ENCODE results near the gene ZXDA.
"Not testable (repeated sequence)": the region's sequence is repeated elsewhere in the genome, so short reads cannot be mapped to it uniquely, and the experiment has no call there.

Gene ZXDA, protein sequence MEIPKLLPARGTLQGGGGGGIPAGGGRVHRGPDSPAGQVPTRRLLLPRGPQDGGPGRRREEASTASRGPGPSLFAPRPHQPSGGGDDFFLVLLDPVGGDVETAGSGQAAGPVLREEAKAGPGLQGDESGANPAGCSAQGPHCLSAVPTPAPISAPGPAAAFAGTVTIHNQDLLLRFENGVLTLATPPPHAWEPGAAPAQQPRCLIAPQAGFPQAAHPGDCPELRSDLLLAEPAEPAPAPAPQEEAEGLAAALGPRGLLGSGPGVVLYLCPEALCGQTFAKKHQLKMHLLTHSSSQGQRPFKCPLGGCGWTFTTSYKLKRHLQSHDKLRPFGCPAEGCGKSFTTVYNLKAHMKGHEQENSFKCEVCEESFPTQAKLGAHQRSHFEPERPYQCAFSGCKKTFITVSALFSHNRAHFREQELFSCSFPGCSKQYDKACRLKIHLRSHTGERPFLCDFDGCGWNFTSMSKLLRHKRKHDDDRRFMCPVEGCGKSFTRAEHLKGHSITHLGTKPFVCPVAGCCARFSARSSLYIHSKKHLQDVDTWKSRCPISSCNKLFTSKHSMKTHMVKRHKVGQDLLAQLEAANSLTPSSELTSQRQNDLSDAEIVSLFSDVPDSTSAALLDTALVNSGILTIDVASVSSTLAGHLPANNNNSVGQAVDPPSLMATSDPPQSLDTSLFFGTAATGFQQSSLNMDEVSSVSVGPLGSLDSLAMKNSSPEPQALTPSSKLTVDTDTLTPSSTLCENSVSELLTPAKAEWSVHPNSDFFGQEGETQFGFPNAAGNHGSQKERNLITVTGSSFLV

GRCh38 chrX:57910287-57910912 is at the start of gene ZXDA:
TSS of gene ZXDA (minus strand) at chrX:57910458. CDS start at chrX:57910420, 38 bp downstream.
- DNase-seq: peak; percentile 0 to 15

GRCh38 chrX:57952320-57952678 is 42.0 kb upstream of the ZXDA start:
- DNase-seq: no peak
- TF ChIP-seq GATA1 (IDR thresholded peaks at IDR 0.05; ENCODE audit: low read depth, low read length): no peak
- no peak for TF ChIP-seq POLR2A (IDR thresholded peaks at IDR 0.05; ENCODE audit: low read length)

GRCh38 chrX:57951666-57952319 is 41.5 kb upstream of the ZXDA start:
- no peak for DNase-seq
- TF ChIP-seq POLR2A (IDR thresholded peaks at IDR 0.05; ENCODE audit: low read length) (no peak), GATA1 (IDR thresholded peaks at IDR 0.05; ENCODE audit: low read depth, low read length) (no peak)

- no peak for TF ChIP-seq POLR2A (IDR thresholded peaks at IDR 0.05; ENCODE audit: low read length)
- TF ChIP-seq GATA1 (IDR thresholded peaks at IDR 0.05; ENCODE audit: low read depth, low read length): no peak
Observed at GRCh38 chrX:57933321-57933720, 23.1 kb upstream of the ZXDA start.

DNA sequence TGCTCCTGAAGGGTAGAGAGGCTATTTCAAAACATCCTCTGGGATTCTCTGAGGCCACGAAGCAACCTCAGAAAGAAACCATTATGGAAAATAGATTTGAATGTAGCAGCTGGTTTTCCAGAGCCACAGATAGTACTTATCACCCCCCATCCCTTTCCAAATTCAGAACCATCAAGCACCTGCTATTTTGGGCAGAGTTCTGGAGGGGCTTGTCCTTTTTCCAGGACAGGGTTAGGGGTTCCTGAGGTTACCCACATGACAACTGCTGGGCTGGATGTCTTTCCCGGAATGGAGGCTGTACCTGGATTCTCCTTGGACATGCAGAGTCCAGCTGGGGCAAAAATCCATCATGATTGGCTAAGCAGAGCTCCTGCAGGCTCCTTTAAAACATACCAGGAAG is 22.0 kb upstream of the ZXDA start:
- TF ChIP-seq GATA1 (IDR thresholded peaks at IDR 0.05; ENCODE audit: low read depth, low read length) (no peak), POLR2A (IDR thresholded peaks at IDR 0.05; ENCODE audit: low read length) (no peak)
- DNase-seq: no peak

More at GRCh38 chrX:57933321-57933720, 23.1 kb upstream of the ZXDA start:
- no peak for DNase-seq

DNA sequence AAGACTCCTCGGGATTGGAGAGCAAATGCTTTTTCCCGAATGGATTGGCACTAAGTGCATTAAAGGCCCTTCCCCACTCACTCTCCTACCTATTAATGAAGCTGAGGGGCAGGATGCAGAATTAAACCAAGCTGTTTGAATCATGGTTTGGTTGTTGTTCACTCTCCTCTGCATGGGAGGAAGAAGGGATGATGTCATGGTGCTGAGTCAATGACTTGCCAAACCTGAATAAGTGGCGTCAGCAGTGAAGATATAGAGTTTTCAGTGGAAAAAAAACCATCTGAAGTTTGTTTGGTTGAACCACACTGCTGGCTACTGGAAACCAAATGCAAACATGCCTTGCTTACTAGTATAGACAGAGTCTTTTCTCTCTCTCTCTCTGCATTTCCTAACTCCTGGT is 19.8 kb upstream of the ZXDA start:
- TF ChIP-seq POLR2A (IDR thresholded peaks at IDR 0.05; ENCODE audit: low read length) (no peak), GATA1 (IDR thresholded peaks at IDR 0.05; ENCODE audit: low read depth, low read length) (no peak)
- DNase-seq: no peak

DNA sequence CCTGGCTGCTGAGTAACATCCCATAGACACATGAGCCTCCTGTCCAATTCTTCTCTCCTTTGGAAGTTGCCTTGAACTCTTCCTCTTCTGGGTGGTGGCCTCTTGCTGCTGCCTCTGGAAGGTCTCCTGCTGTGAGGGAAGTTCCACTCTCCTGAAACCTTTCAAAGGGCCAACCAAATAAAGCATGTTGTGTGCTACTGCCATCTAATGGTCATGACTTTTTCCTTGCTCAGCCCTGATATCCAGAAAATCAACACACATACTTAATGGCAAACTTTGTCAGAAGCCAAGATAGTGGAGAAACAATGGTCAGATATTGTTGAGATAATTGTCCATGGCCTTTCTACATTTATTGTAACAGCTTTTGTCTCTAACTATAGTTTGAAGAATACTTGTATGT is 19.1 kb upstream of the ZXDA start:
- peak; percentile 0 to 5 for DNase-seq
- TF ChIP-seq POLR2A (IDR thresholded peaks at IDR 0.05; ENCODE audit: low read length) (no peak), GATA1 (IDR thresholded peaks at IDR 0.05; ENCODE audit: low read depth, low read length) (no peak)

- TF ChIP-seq POLR2A (IDR thresholded peaks at IDR 0.05; ENCODE audit: low read length) (no peak), GATA1 (IDR thresholded peaks at IDR 0.05; ENCODE audit: low read depth, low read length) (no peak)
- DNase-seq: no peak
Observed at GRCh38 chrX:57925806-57926205, 15.5 kb upstream of the ZXDA start.

- peak; percentile 6 to 34 for DNase-seq
- TF ChIP-seq POLR2A (IDR thresholded peaks at IDR 0.05; ENCODE audit: low read length): no peak
- no peak for TF ChIP-seq GATA1 (IDR thresholded peaks at IDR 0.05; ENCODE audit: low read depth, low read length)
Observed at GRCh38 chrX:57918750-57919436, 8.6 kb upstream of the ZXDA start.

GRCh38 chrX:57915680-57916079 is 5.4 kb upstream of the ZXDA start:
- no peak for TF ChIP-seq POLR2A (IDR thresholded peaks at IDR 0.05; ENCODE audit: low read length)
- TF ChIP-seq GATA1 (IDR thresholded peaks at IDR 0.05; ENCODE audit: low read depth, low read length): no peak
- no peak for DNase-seq

- DNase-seq: peak; percentile 32 to 44
Observed at GRCh38 chrX:57909595-57910286, 517 bp downstream of the ZXDA start.

GRCh38 chrX:57908972-57909594 is 1.2 kb downstream of the ZXDA start:
- DNase-seq: not testable (repeated sequence)

DNA sequence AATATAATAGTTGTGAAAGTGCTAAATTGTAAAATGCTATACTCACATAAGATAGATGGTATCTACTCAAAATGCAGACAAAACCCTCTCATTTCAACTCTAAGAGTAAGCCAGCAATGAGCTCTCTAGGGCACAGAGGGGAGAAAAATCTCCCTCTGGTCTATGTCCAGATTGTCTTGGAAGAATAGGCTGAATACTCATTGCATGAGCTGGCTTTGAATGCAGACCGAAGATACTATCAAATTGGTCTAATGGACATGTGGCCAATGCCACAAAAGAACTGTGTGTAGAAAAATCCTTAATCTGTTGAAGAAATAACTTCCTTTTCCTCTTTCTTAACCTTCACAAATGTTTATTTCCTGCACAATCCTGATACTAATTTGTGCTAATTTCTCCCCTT is 3.5 kb downstream of the ZXDA start:
- TF ChIP-seq GATA1 (IDR thresholded peaks at IDR 0.05; ENCODE audit: low read depth, low read length) (no peak), POLR2A (IDR thresholded peaks at IDR 0.05; ENCODE audit: low read length) (no peak)
- no peak for DNase-seq
